Sciatic nerve (tissue), 2 donors: ENCODE data around the gene GNLY. TPM values are rescaled to one million over a fixed set of nuclear protein-coding genes. Genes with fewer than 3 reads are reported as not detected.
A peak's percentile ranks its signal among the peaks of the same experiment; 100 is the strongest.
"Not testable (repeated sequence)": the region's sequence is repeated elsewhere in the genome, so short reads cannot be mapped to it uniquely, and the experiment has no call there.

Experiments used
- ATAC-seq: fragments of 200-7000 bp; cut with Tn5 transposase; one replicate; pipeline ENCODE4 v1.9.1; 2020; ENCODE audit warnings: mild to moderate bottlenecking, moderate library complexity
- DNase-seq: peaks from one replicate; pipeline ENCODE4 v3.0.0-alpha.2; 2020; ENCODE audit warnings: low spot score
- intact Hi-C: fragments of 100-400 bp; cut with DNase I; formaldehyde crosslinking; loops from one replicate; pipeline ENCODE4 v1.14.2; 2022
- total RNA-seq: library from RNA; stranded (reverse); fragmentation: NEBNext Ultra II Directional; extraction: Animal tissue kit (Norgen Biotek cat#: 25700); gene quantifications from one replicate; pipeline ENCODE4 v1.2.1, GENCODE V29; 2021
- donor health status: DM: no; HTN: no; CAD: no.
- donor health status: DM: no; HTN: no; CAD: no.

GNLY gene
- total RNA-seq, 1 donor from 2014 or later = 8.4 TPM

GRCh38 chr2:85662899-85663593 is 31.1 kb upstream of the GNLY start:
- DNase-seq = peak; percentile 48
- ATAC-seq = peak; percentile 27
- intact Hi-C loops = no loop called here

GRCh38 chr2:85663594-85664565 is 30.3 kb upstream of the GNLY start:
- intact Hi-C loops = no loop called here
- DNase-seq = peak; percentile 54
- no peak for ATAC-seq

- ATAC-seq (no peak), DNase-seq (no peak)
- intact Hi-C loops = no loop called here
Measured at GRCh38 chr2:85665264-85665937, 28.8 kb upstream of the GNLY start.

GRCh38 chr2:85666016-85666415 is 28.1 kb upstream of the GNLY start:
- DNase-seq (no peak), ATAC-seq (no peak)
- intact Hi-C loops = no loop called here

GRCh38 chr2:85666435-85667316 is 27.5 kb upstream of the GNLY start:
- intact Hi-C loops = no loop called here
- peak; percentile 29 for ATAC-seq
- DNase-seq = no peak

GRCh38 chr2:85667561-85668008 is 26.6 kb upstream of the GNLY start:
- no peak for DNase-seq
- intact Hi-C loops = no loop called here

GRCh38 chr2:85668009-85668856 is 25.9 kb upstream of the GNLY start, which contains the start of gene SFTPB:
Gene SFTPB (minus strand): TSS chr2:85668199. CDS start chr2:85668183, 16 bp downstream.
- no peak for DNase-seq
- intact Hi-C loops = no loop called here
- ATAC-seq = no peak

More at GRCh38 chr2:85667561-85668008, 26.6 kb upstream of the GNLY start:
- ATAC-seq = no peak

- intact Hi-C loops = no loop called here
- ATAC-seq (no peak), DNase-seq (no peak)
Measured at GRCh38 chr2:85668857-85669142, 25.4 kb upstream of the GNLY start.

GRCh38 chr2:85669549-85669948 is 24.6 kb upstream of the GNLY start:
- no peak for ATAC-seq
- intact Hi-C loops = no loop called here
- DNase-seq = no peak

- intact Hi-C loops, DNase-seq, ATAC-seq: not testable (repeated sequence)
Measured at GRCh38 chr2:85670416-85670815, 23.7 kb upstream of the GNLY start.

- DNase-seq = no peak
- ATAC-seq = no peak
- intact Hi-C loops = no loop called here
Measured at GRCh38 chr2:85672456-85672855, 21.7 kb upstream of the GNLY start.

GRCh38 chr2:85673716-85674375 is 20.3 kb upstream of the GNLY start:
- intact Hi-C loops = no loop called here
- no peak for ATAC-seq

GRCh38 chr2:85674417-85674816 is 19.7 kb upstream of the GNLY start:
- intact Hi-C loops = no loop called here
- DNase-seq = no peak
- peak; percentile 41 for ATAC-seq

More at GRCh38 chr2:85673716-85674375, 20.3 kb upstream of the GNLY start:
- DNase-seq = no peak

- ATAC-seq (no peak), DNase-seq (no peak)
- intact Hi-C loops = no loop called here
Measured at GRCh38 chr2:85675427-85675826, 18.7 kb upstream of the GNLY start.

- intact Hi-C loops = no loop called here
- DNase-seq = no peak
Measured at GRCh38 chr2:85675866-85676548, 18.2 kb upstream of the GNLY start.

GRCh38 chr2:85678377-85678776 is 15.8 kb upstream of the GNLY start:
- no peak for ATAC-seq

More at GRCh38 chr2:85675866-85676548, 18.2 kb upstream of the GNLY start:
- no peak for ATAC-seq

More at GRCh38 chr2:85678377-85678776, 15.8 kb upstream of the GNLY start:
- no peak for DNase-seq
- intact Hi-C loops = no loop called here
